ENCODE data around the gene ASPRV1. TPM values are rescaled to one million over a fixed set of nuclear protein-coding genes. Genes with fewer than 3 reads are reported as not detected.

ASPRV1 gene
- total and polyA plus RNA-seq, 2 experiments from 2014 or later, result 0.73 TPM; not detected in 1

DNA sequence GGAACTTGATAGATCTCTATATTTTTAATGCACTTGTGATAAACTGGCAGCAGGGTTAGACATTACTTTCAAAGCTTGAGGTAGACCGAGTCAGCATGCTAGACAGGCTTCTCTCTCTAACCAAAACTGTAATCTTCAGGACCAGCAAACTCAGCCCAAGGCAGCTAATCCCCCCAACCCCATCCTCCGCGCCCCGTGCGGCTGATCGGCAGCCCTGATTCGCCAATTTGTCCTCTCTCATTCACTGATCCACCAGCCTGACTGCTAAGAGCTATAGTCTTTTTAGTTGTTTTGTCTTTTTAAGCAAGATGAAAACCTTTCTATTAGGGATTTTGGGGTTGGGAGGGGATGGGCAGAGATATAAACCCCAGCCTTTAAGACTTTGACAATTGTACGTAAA is 20.7 kb downstream of the ASPRV1 start:
- no peak overlapping the region for H3K27ac ChIP-seq
- H3K4me3 ChIP-seq, result no peak overlapping the region
- TF ChIP-seq EZH2phosphoT487 (IDR thresholded peaks at IDR 0.05; ENCODE audit: low read depth, severe bottlenecking, unreplicated experiment) (no peak), EZH2 (IDR thresholded peaks at IDR 0.05; ENCODE audit: borderline replicate concordance) (no peak), CTCF (IDR thresholded peaks at IDR 0.05; ENCODE audit: poor library complexity) (no peak)
- no peak overlapping the region for H3K4me2 ChIP-seq
- H4K20me1 ChIP-seq (ENCODE audit: insufficient read depth, poor library complexity, severe bottlenecking), result no peaks in the 10 kb centered on the region
- WGBS (ENCODE audit: low lambda C conversion rate, missing lambda C conversion rate), result 98% methylated on average over 8 of the region's 8 CpGs
- no peaks in the 10 kb centered on the region for H3K9me3 ChIP-seq (ENCODE audit: low read depth)
- H2AFZ ChIP-seq, result no peak overlapping the region
- no peaks in the 10 kb centered on the region for H3K79me2 ChIP-seq
- no peaks in the 10 kb centered on the region for H3K36me3 ChIP-seq (replicated peaks; ENCODE audit: insufficient read depth, low read depth)
- no peaks in the 10 kb centered on the region for H3K4me1 ChIP-seq (ENCODE audit: insufficient read depth)
- no peak for DNase-seq (ENCODE audit: low spot score)
- no peaks in the 10 kb centered on the region for H3K9me2 ChIP-seq (replicated peaks; ENCODE audit: insufficient read depth)
- H3K27me3 ChIP-seq, result no peaks in the 10 kb centered on the region

- no peak overlapping the region for H3K4me3 ChIP-seq
- no peaks in the 10 kb centered on the region for H3K9me2 ChIP-seq (replicated peaks; ENCODE audit: insufficient read depth)
- H3K4me2 ChIP-seq, result no peak overlapping the region
- peaks cover 5% of the 10 kb centered on the region for H3K4me1 ChIP-seq (ENCODE audit: insufficient read depth)
- TF ChIP-seq EZH2 (IDR thresholded peaks at IDR 0.05; ENCODE audit: borderline replicate concordance) (no peak), EZH2phosphoT487 (IDR thresholded peaks at IDR 0.05; ENCODE audit: low read depth, severe bottlenecking, unreplicated experiment) (no peak), CTCF (IDR thresholded peaks at IDR 0.05; ENCODE audit: poor library complexity) (no peak)
- H3K27ac ChIP-seq, result no peak overlapping the region
- peaks cover 2% of the 10 kb centered on the region for H3K79me2 ChIP-seq
- DNase-seq (ENCODE audit: low spot score), result no peak
- no peaks in the 10 kb centered on the region for H3K9me3 ChIP-seq (ENCODE audit: low read depth)
- no peak overlapping the region for H2AFZ ChIP-seq
- H3K36me3 ChIP-seq (replicated peaks; ENCODE audit: insufficient read depth, low read depth), result no peaks in the 10 kb centered on the region
- H3K27me3 ChIP-seq, result no peaks in the 10 kb centered on the region
- no peaks in the 10 kb centered on the region for H4K20me1 ChIP-seq (ENCODE audit: insufficient read depth, poor library complexity, severe bottlenecking)
- 79% methylated on average over 14 of the region's 14 CpGs for WGBS (ENCODE audit: low lambda C conversion rate, missing lambda C conversion rate)
Measured at GRCh38 chr2:69939722-69940121, 21.7 kb downstream of the ASPRV1 start.

- Histone ChIP-seq H3K4me1 (ENCODE audit: insufficient read depth) (peaks cover 14% of the 10 kb centered on the region), H2AFZ (no peak overlapping the region), H3K4me2 (no peak overlapping the region), H3K9me2 (replicated peaks; ENCODE audit: insufficient read depth) (no peaks in the 10 kb centered on the region), H3K27me3 (no peaks in the 10 kb centered on the region), H3K4me3 (no peak overlapping the region), H3K36me3 (replicated peaks; ENCODE audit: insufficient read depth, low read depth) (no peaks in the 10 kb centered on the region), H3K9me3 (ENCODE audit: low read depth) (no peaks in the 10 kb centered on the region), H3K79me2 (peaks cover 2% of the 10 kb centered on the region), H3K27ac (no peak overlapping the region), H4K20me1 (ENCODE audit: insufficient read depth, poor library complexity, severe bottlenecking) (no peaks in the 10 kb centered on the region)
- WGBS (ENCODE audit: low lambda C conversion rate, missing lambda C conversion rate), result 93% methylated on average over 14 of the region's 14 CpGs
- no peak for DNase-seq (ENCODE audit: low spot score)
- TF ChIP-seq EZH2phosphoT487 (IDR thresholded peaks at IDR 0.05; ENCODE audit: low read depth, severe bottlenecking, unreplicated experiment) (no peak), CTCF (IDR thresholded peaks at IDR 0.05; ENCODE audit: poor library complexity) (no peak), EZH2 (IDR thresholded peaks at IDR 0.05; ENCODE audit: borderline replicate concordance) (no peak)
Measured at GRCh38 chr2:69937968-69938367, 23.5 kb downstream of the ASPRV1 start.

DNA sequence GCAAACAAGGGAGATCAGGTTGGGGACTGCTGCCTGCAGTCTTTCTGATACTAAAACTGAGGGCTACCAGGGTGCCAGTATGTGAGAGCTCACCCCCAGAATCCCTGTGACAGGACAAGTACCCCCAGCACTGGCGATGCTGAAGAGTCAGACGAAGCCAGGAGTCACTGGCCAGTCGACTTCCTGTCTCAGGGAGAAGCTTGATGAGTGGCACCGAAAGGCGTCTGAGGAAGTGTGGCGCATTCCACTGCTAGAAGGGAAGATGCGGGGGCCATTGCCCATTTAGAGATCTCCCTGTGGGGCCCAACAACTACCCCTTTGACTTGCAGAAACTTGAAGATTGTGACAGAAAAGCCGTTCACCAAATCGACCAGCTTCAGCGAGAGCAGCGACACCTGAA is 24.5 kb downstream of the ASPRV1 start:
- Histone ChIP-seq H4K20me1 (ENCODE audit: insufficient read depth, poor library complexity, severe bottlenecking) (no peaks in the 10 kb centered on the region), H3K9me3 (ENCODE audit: low read depth) (no peaks in the 10 kb centered on the region), H3K9me2 (replicated peaks; ENCODE audit: insufficient read depth) (no peaks in the 10 kb centered on the region), H2AFZ (no peak overlapping the region), H3K4me2 (no peak overlapping the region), H3K79me2 (peaks cover 4% of the 10 kb centered on the region), H3K27ac (no peak overlapping the region), H3K4me3 (no peak overlapping the region), H3K27me3 (no peaks in the 10 kb centered on the region), H3K36me3 (replicated peaks; ENCODE audit: insufficient read depth, low read depth) (no peaks in the 10 kb centered on the region), H3K4me1 (ENCODE audit: insufficient read depth) (peaks cover 14% of the 10 kb centered on the region)
- no peak for DNase-seq (ENCODE audit: low spot score)
- TF ChIP-seq EZH2 (IDR thresholded peaks at IDR 0.05; ENCODE audit: borderline replicate concordance) (no peak), CTCF (IDR thresholded peaks at IDR 0.05; ENCODE audit: poor library complexity) (no peak), EZH2phosphoT487 (IDR thresholded peaks at IDR 0.05; ENCODE audit: low read depth, severe bottlenecking, unreplicated experiment) (no peak)
- 87% methylated on average over 11 of the region's 11 CpGs for WGBS (ENCODE audit: low lambda C conversion rate, missing lambda C conversion rate)
